ENCODE measurements around the gene OTOGL. TPM values are rescaled to one million over a fixed set of nuclear protein-coding genes. Genes with fewer than 3 reads are reported as not detected.

Gene OTOGL
- polyA plus RNA-seq, 1 donor from 2014 or later = 0.33 TPM

DNA sequence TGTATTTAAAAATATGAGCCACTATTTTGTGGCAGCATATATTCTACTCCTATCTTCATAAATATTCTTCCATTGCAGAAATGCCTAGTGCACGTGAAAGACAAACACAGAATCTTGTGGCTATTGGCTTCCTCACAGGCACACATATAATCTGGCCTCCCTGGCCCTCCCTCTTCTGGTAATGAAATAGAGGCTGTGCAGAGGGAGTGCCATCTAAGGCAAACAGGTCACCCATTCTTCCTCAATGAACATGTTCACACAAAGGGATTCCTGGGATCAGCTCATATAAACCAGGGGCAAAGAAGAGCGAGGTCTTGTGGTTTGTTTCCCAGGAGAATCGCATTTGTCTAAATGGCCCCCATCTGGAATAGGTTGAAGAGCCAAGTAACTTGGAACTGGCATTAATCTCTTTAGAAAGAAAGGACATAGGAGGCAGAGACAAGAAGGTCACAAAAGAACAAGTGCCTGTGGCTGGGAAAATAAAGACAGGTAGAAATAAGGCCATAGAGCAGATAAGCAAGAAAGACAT is 173.1 kb downstream of the OTOGL start:
- Histone ChIP-seq H3K4me2 (ENCODE audit: low read length) (no peak overlapping the region), H3K27me3 (ENCODE audit: insufficient read depth, low read depth, low read length) (no peaks in the 10 kb centered on the region)
- TF ChIP-seq, protein P1, sequence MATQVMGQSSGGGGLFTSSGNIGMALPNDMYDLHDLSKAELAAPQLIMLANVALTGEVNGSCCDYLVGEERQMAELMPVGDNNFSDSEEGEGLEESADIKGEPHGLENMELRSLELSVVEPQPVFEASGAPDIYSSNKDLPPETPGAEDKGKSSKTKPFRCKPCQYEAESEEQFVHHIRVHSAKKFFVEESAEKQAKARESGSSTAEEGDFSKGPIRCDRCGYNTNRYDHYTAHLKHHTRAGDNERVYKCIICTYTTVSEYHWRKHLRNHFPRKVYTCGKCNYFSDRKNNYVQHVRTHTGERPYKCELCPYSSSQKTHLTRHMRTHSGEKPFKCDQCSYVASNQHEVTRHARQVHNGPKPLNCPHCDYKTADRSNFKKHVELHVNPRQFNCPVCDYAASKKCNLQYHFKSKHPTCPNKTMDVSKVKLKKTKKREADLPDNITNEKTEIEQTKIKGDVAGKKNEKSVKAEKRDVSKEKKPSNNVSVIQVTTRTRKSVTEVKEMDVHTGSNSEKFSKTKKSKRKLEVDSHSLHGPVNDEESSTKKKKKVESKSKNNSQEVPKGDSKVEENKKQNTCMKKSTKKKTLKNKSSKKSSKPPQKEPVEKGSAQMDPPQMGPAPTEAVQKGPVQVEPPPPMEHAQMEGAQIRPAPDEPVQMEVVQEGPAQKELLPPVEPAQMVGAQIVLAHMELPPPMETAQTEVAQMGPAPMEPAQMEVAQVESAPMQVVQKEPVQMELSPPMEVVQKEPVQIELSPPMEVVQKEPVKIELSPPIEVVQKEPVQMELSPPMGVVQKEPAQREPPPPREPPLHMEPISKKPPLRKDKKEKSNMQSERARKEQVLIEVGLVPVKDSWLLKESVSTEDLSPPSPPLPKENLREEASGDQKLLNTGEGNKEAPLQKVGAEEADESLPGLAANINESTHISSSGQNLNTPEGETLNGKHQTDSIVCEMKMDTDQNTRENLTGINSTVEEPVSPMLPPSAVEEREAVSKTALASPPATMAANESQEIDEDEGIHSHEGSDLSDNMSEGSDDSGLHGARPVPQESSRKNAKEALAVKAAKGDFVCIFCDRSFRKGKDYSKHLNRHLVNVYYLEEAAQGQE (IDR thresholded peaks at IDR 0.05; ENCODE audit: borderline replicate concordance) = no peak
- TF ChIP-seq MXI1 (conservative IDR thresholded peaks at IDR 0.05; ENCODE audit: poor library complexity, severe bottlenecking) (no peak), TAF1 (IDR thresholded peaks at IDR 0.05; ENCODE audit: low read depth) (no peak), SMC3 (conservative IDR thresholded peaks at IDR 0.05; ENCODE audit: poor library complexity) (no peak), EP300 (conservative IDR thresholded peaks at IDR 0.05; ENCODE audit: poor library complexity, severe bottlenecking) (no peak), EZH2 (IDR thresholded peaks at IDR 0.05; ENCODE audit: borderline replicate concordance, insufficient read depth, low read length, poor library complexity, severe bottlenecking) (no peak), RAD21 (conservative IDR thresholded peaks at IDR 0.05) (no peak), POLR2AphosphoS5 (IDR thresholded peaks at IDR 0.05) (no peak)
- TF ChIP-seq, protein P2, sequence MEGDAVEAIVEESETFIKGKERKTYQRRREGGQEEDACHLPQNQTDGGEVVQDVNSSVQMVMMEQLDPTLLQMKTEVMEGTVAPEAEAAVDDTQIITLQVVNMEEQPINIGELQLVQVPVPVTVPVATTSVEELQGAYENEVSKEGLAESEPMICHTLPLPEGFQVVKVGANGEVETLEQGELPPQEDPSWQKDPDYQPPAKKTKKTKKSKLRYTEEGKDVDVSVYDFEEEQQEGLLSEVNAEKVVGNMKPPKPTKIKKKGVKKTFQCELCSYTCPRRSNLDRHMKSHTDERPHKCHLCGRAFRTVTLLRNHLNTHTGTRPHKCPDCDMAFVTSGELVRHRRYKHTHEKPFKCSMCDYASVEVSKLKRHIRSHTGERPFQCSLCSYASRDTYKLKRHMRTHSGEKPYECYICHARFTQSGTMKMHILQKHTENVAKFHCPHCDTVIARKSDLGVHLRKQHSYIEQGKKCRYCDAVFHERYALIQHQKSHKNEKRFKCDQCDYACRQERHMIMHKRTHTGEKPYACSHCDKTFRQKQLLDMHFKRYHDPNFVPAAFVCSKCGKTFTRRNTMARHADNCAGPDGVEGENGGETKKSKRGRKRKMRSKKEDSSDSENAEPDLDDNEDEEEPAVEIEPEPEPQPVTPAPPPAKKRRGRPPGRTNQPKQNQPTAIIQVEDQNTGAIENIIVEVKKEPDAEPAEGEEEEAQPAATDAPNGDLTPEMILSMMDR (IDR thresholded peaks at IDR 0.05; ENCODE audit: poor library complexity, severe bottlenecking) = no peak

DNA sequence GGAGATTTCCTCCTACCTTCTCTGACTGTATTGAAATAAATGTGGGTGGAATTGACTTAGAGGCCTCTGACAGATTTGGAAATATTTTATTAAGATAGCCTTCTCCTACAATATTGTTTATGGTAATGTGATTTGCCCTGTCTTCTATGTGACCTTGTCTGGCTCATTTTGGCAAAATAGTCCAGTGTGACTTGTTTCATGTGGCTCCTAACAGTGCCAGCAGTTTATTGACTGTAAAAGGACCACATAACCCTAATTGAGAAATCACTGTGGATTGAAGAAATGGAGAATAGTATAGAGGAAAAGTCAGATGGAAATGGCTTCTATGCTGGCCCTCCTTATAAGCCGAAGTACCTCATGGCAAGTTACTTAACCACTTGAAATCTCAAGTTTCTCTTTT is 173.8 kb downstream of the OTOGL start:
- Histone ChIP-seq H3K79me2 (replicated peaks; ENCODE audit: insufficient read depth, low read length) (no peaks in the 10 kb centered on the region), H3K9me2 (ENCODE audit: insufficient read depth, low read length) (no peaks in the 10 kb centered on the region), H3F3A (ENCODE audit: insufficient read depth, low read length, poor library complexity, severe bottlenecking) (no peaks in the 10 kb centered on the region), H3K9ac (ENCODE audit: low read length) (no peak overlapping the region), H3K4me3 (ENCODE audit: low read length) (no peak overlapping the region), H3K36me3 (ENCODE audit: insufficient read depth, low read length) (no peaks in the 10 kb centered on the region), H4K20me1 (ENCODE audit: insufficient read depth) (no peaks in the 10 kb centered on the region), H3K9me3 (ENCODE audit: low read length) (no peaks in the 10 kb centered on the region), H3K27me3 (ENCODE audit: insufficient read depth, low read depth, low read length) (no peaks in the 10 kb centered on the region), H3K27ac (ENCODE audit: low read length) (no peak overlapping the region), H2AFZ (ENCODE audit: low read depth, low read length) (no peak overlapping the region), H3K4me2 (ENCODE audit: low read length) (no peak overlapping the region)
- TF ChIP-seq, protein P1 (IDR thresholded peaks at IDR 0.05; ENCODE audit: borderline replicate concordance) = no peak
- TF ChIP-seq EP300 (conservative IDR thresholded peaks at IDR 0.05; ENCODE audit: poor library complexity, severe bottlenecking) = no peak
- TF ChIP-seq SMC3 (conservative IDR thresholded peaks at IDR 0.05; ENCODE audit: poor library complexity) = no peak
- no peak for TF ChIP-seq POLR2AphosphoS5 (IDR thresholded peaks at IDR 0.05)
- no peak for TF ChIP-seq EZH2 (IDR thresholded peaks at IDR 0.05; ENCODE audit: borderline replicate concordance, insufficient read depth, low read length, poor library complexity, severe bottlenecking)
- no peak for TF ChIP-seq MXI1 (conservative IDR thresholded peaks at IDR 0.05; ENCODE audit: poor library complexity, severe bottlenecking)

More for the DNA sequence above, 173.1 kb downstream of the OTOGL start:
- Histone ChIP-seq H3K9ac (ENCODE audit: low read length) (no peak overlapping the region), H3F3A (ENCODE audit: insufficient read depth, low read length, poor library complexity, severe bottlenecking) (no peaks in the 10 kb centered on the region), H2AFZ (ENCODE audit: low read depth, low read length) (no peak overlapping the region), H3K9me2 (ENCODE audit: insufficient read depth, low read length) (no peaks in the 10 kb centered on the region), H3K4me3 (ENCODE audit: low read length) (no peak overlapping the region), H4K20me1 (ENCODE audit: insufficient read depth) (no peaks in the 10 kb centered on the region), H3K36me3 (ENCODE audit: insufficient read depth, low read length) (no peaks in the 10 kb centered on the region), H3K79me2 (replicated peaks; ENCODE audit: insufficient read depth, low read length) (no peaks in the 10 kb centered on the region), H3K27ac (ENCODE audit: low read length) (no peak overlapping the region), H3K9me3 (ENCODE audit: low read length) (no peaks in the 10 kb centered on the region)

All from neural cell (in vitro differentiated cells).